ENCODE results near the gene PJVK.

DNA sequence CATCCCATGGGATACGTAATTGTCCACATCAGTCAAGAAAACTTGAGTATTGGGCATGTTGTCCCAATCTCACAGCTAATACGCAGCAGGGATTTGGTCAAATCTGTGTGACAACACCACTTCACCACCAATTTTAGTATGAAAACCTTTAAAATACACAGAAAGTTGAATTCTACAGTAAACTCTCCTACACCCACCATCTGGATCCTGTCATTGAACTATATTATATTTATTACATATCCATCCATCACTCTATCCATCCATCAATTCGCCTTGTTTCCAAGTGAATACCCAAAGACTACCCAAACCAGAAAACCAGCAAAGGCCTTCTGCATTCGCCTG lies 28.1 kb downstream of the PJVK start:
- TF ChIP-seq, protein P1, sequence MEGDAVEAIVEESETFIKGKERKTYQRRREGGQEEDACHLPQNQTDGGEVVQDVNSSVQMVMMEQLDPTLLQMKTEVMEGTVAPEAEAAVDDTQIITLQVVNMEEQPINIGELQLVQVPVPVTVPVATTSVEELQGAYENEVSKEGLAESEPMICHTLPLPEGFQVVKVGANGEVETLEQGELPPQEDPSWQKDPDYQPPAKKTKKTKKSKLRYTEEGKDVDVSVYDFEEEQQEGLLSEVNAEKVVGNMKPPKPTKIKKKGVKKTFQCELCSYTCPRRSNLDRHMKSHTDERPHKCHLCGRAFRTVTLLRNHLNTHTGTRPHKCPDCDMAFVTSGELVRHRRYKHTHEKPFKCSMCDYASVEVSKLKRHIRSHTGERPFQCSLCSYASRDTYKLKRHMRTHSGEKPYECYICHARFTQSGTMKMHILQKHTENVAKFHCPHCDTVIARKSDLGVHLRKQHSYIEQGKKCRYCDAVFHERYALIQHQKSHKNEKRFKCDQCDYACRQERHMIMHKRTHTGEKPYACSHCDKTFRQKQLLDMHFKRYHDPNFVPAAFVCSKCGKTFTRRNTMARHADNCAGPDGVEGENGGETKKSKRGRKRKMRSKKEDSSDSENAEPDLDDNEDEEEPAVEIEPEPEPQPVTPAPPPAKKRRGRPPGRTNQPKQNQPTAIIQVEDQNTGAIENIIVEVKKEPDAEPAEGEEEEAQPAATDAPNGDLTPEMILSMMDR (IDR thresholded peaks at IDR 0.05 in 2 of 3, conservative IDR thresholded peaks at IDR 0.05 in 1 of 3; ENCODE audit: borderline replicate concordance in 1 of 3, insufficient read depth in 1 of 3, low read depth in 2 of 3, low read length in 2 of 3): 0 out of 6 replicates have a peak, but pooled peaks of 1 of the 3 experiments have one; percentile 5
- no peak for TF ChIP-seq YY1 (IDR thresholded peaks at IDR 0.05; ENCODE audit: extremely low read depth, insufficient replicate concordance, low read depth, low read length)
- TF ChIP-seq, protein P2, sequence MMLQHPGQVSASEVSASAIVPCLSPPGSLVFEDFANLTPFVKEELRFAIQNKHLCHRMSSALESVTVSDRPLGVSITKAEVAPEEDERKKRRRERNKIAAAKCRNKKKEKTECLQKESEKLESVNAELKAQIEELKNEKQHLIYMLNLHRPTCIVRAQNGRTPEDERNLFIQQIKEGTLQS (IDR thresholded peaks at IDR 0.05): no peak
- no peak for TF ChIP-seq FOSL1 (IDR thresholded peaks at IDR 0.05; ENCODE audit: low read depth)
- no peak for TF ChIP-seq ZFX (IDR thresholded peaks at IDR 0.05)
- TF ChIP-seq CEBPB (IDR thresholded peaks at IDR 0.05; ENCODE audit: low read depth): no peak
- TF ChIP-seq CBX3 (IDR thresholded peaks at IDR 0.05; ENCODE audit: low read depth): no peak
